Astrocyte of the spinal cord (primary cell): ENCODE results near the gene TPPP3.

Source experiments
- DNase-seq: peaks from one replicate; pipeline ENCODE4 v3.0.0; 2011; ENCODE audit warnings: low read depth, low spot score
- H3K4me3 ChIP-seq: 2 replicates; pipeline ENCODE4 v1.5.1; 2011; ENCODE audit warnings: low read depth, mild to moderate bottlenecking, low read length, moderate library complexity
- CTCF ChIP-seq: IDR thresholded peaks from 2 replicates; pipeline ENCODE4 v1.5.1; 2012; ENCODE audit warnings: low read depth, mild to moderate bottlenecking, low read length, inconsistent platforms
- in situ Hi-C: cut with HindIII; loops from 2 replicates; pipeline ENCODE4 v1.10.0; 2017; ENCODE audit warnings: low sequenced_read_pairs

Gene TPPP3

GRCh38 chr16:67405336-67405735 lies 12.0 kb upstream of the TPPP3 start:
- no peak for DNase-seq

DNA sequence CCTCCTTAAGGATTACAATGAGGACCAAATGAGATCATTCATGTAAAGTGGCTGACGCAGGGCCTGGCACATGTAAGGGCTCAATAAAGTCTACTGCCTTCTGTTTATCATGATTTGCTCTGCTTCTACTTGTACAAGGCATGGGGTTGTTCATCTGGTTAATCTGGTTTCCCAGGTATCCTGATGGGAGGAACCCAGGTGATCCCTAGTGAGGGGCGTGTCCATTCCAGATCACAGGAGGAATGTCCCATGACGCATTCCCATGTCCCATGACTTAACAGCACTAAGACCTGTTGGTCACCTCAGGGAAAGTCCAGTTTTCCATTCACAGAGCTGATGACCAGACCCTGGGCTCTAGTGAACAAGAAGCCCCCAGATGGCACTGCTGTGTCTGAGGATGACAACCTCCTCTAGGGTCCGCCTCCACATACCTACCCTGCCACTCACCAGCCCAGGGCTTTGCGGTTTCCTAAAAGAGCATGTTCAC lies 11.5 kb upstream of the TPPP3 start:
- DNase-seq, result no peak
- in situ Hi-C loops, result no loop called here
- TF ChIP-seq CTCF, result no peak
- H3K4me3 ChIP-seq, result no peak overlapping the region

More at GRCh38 chr16:67405336-67405735, 12.0 kb upstream of the TPPP3 start:
- no peak for TF ChIP-seq CTCF
- in situ Hi-C loops, result no loop called here
- H3K4me3 ChIP-seq, result no peak overlapping the region

DNA sequence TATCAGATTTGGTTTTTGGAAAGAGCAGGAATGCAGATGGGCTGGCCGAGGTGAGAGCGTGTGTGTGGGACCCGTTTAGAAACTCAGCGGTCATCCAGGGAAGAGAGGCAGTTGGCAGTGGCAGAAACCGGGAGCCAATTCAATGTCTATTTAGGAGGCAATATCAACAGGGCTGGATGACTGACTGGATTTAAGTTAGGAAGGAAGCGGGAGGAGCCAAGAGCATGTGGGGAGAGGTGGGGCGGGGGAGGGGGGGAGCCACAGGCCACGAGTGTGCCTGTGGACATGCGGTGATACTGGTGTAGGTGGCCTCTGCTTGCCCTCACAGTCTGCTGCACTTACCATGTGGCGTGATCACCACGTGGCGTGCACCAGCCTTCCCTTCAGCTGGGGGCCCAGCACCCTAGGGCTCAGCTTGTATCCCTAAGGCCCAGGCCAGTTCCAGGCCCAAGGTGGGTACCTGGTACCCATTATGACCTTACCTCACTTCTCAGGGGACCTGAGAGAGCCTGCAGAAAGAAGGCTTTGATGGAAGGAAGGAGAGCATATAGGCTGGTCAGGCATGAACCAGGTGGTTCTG lies 10.8 kb upstream of the TPPP3 start:
- TF ChIP-seq CTCF, result no peak
- in situ Hi-C loops, result no loop called here

DNA sequence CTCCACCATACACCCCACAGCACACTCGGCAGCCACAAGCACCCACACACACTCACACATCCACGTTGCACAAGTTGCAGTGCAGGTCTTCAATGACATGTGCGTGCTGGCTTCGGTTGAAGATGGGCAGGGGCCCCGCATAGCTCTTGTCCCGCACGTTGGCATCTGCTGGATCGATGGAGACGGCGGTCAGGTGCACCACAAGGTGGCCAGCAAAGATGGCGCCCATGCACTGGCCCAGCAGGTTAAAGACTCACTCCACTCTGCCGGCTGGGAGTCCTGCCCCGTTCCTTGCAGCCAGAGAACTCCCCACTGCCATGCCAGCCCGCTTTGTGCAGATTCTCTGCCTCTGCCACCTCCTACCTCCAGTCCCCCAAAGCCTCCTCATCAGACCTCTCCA lies 7.6 kb upstream of the TPPP3 start:
- no peak for TF ChIP-seq CTCF
- H3K4me3 ChIP-seq, result no peak overlapping the region
- in situ Hi-C loops, result no loop called here
- no peak for DNase-seq

More for the DNA sequence above, 10.8 kb upstream of the TPPP3 start:
- no peak overlapping the region for H3K4me3 ChIP-seq
- DNase-seq, result no peak

- no peak overlapping the region for H3K4me3 ChIP-seq
- in situ Hi-C loops, result no loop called here
- DNase-seq, result no peak
- no peak for TF ChIP-seq CTCF
These were observed 6.7 kb upstream of the TPPP3 start for GRCh38 chr16:67399749-67400704.

GRCh38 chr16:67399218-67399733 lies 6.0 kb upstream of the TPPP3 start:
- H3K4me3 ChIP-seq, result no peak overlapping the region
- in situ Hi-C loops, result no loop called here
- TF ChIP-seq CTCF, result peak; percentile 78
- DNase-seq, result no peak
